Left lung (tissue), 10 donors: Measurements from ENCODE around the gene KCNN2. TPM values are rescaled to one million over a fixed set of nuclear protein-coding genes. Genes with fewer than 3 reads are reported as not detected.

Source experiments
- ATAC-seq: fragments of 200-7000 bp; cut with Tn5 transposase; one replicate; pipeline ENCODE4 v1.9.1; 2020; ENCODE audit warnings: moderate library complexity
- DNase-seq, 4 donors: peaks; one replicate each; pipeline ENCODE4 v3.0.0-alpha.2; 2013 to 2020
- H3K27ac ChIP-seq, 2 donors: fragments of 200-600 bp; sonication (generic) in 1 of 2; one replicate each; pipeline versions ENCODE4 v1.5.0 to v1.8.0; 2020 to 2021
- H3K27me3 ChIP-seq, 2 donors: fragments of 200-600 bp; sonication (generic) in 1 of 2; one replicate each; pipeline versions ENCODE4 v1.5.0 to v1.8.0; 2020 to 2021
- H3K36me3 ChIP-seq, 2 donors: fragments of 200-600 bp; sonication (generic) in 1 of 2; one replicate each; pipeline versions ENCODE4 v1.5.0 to v1.8.0; 2020 to 2021
- H3K4me1 ChIP-seq, 2 donors: fragments of 200-600 bp; one replicate each; pipeline ENCODE4 v1.8.0; 2021
- H3K4me3 ChIP-seq, 2 donors: fragments of 200-600 bp; sonication (generic) in 1 of 2; one replicate each; pipeline versions ENCODE4 v1.5.0 to v1.8.0; 2020 to 2021; ENCODE audit warnings: mild to moderate bottlenecking in 1 of 2
- H3K9me3 ChIP-seq, 2 donors: fragments of 200-600 bp; sonication (generic) in 1 of 2; one replicate each; pipeline versions ENCODE4 v1.5.0 to v1.8.0; 2020 to 2021
- intact Hi-C, 2 donors: fragments of 100-400 bp; cut with DNase I; formaldehyde crosslinking; loops; one replicate each; pipeline versions ENCODE4 v1.11.2 to v1.14.2; 2022
- polyA plus RNA-seq, 6 donors: library from polyadenylated mRNA; unstranded; fragments of 120-200 nt; gene quantifications; one replicate each; pipeline ENCODE4 v1.2.1, GENCODE V29; 2013; ENCODE audit not compliant: insufficient read length in 6 of 6
- total RNA-seq, 2 donors: library from RNA; stranded (reverse); fragmentation: NEBNext Ultra II Directional; extraction: Animal tissue kit (Norgen Biotek cat#: 25700); gene quantifications; one replicate each; pipeline ENCODE4 v1.2.1, GENCODE V29; 2021
- TF ChIP-seq, protein P1 (sequence below), 2 donors: fragments of 200-600 bp; sonication (generic) in 1 of 2; IDR thresholded peaks; one replicate each; pipeline versions ENCODE4 v1.5.0 to v1.8.0; 2021; ENCODE audit warnings: antibody characterized with exemption in 2 of 2
- donor health status: DM: no; HTN: yes; CAD: no.
- donor health status: DM: no; HTN: no; CAD: no.

The KCNN2 gene
- total and polyA plus RNA-seq, 8 donors, result 2.0 to 4.8 (median 3.2) TPM

- intact Hi-C loops, result no loop called here
- ATAC-seq, result no peak
- TF ChIP-seq, protein P1, sequence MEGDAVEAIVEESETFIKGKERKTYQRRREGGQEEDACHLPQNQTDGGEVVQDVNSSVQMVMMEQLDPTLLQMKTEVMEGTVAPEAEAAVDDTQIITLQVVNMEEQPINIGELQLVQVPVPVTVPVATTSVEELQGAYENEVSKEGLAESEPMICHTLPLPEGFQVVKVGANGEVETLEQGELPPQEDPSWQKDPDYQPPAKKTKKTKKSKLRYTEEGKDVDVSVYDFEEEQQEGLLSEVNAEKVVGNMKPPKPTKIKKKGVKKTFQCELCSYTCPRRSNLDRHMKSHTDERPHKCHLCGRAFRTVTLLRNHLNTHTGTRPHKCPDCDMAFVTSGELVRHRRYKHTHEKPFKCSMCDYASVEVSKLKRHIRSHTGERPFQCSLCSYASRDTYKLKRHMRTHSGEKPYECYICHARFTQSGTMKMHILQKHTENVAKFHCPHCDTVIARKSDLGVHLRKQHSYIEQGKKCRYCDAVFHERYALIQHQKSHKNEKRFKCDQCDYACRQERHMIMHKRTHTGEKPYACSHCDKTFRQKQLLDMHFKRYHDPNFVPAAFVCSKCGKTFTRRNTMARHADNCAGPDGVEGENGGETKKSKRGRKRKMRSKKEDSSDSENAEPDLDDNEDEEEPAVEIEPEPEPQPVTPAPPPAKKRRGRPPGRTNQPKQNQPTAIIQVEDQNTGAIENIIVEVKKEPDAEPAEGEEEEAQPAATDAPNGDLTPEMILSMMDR (IDR thresholded peaks at IDR 0.05), result no peak
- Histone ChIP-seq H3K9me3 (no peaks in the 10 kb centered on the region), H3K4me1 (no peaks in the 10 kb centered on the region), H3K27ac (no peak overlapping the region), H3K36me3 (no peaks in the 10 kb centered on the region), H3K27me3 (no peaks in the 10 kb centered on the region), H3K4me3 (no peak overlapping the region)
- DNase-seq, result no peak
These were observed 54.4 kb downstream of the KCNN2 start for GRCh38 chr5:114416254-114416653.

- Histone ChIP-seq H3K36me3 (no peaks in the 10 kb centered on the region), H3K27ac (no peak overlapping the region), H3K4me3 (no peak overlapping the region), H3K4me1 (no peaks in the 10 kb centered on the region), H3K27me3 (no peaks in the 10 kb centered on the region), H3K9me3 (no peaks in the 10 kb centered on the region)
- intact Hi-C loops, result no loop called here
- TF ChIP-seq, protein P1 (IDR thresholded peaks at IDR 0.05), result no peak
- ATAC-seq (no peak), DNase-seq (no peak)
These were observed 55.6 kb downstream of the KCNN2 start for GRCh38 chr5:114417519-114417918.

DNA sequence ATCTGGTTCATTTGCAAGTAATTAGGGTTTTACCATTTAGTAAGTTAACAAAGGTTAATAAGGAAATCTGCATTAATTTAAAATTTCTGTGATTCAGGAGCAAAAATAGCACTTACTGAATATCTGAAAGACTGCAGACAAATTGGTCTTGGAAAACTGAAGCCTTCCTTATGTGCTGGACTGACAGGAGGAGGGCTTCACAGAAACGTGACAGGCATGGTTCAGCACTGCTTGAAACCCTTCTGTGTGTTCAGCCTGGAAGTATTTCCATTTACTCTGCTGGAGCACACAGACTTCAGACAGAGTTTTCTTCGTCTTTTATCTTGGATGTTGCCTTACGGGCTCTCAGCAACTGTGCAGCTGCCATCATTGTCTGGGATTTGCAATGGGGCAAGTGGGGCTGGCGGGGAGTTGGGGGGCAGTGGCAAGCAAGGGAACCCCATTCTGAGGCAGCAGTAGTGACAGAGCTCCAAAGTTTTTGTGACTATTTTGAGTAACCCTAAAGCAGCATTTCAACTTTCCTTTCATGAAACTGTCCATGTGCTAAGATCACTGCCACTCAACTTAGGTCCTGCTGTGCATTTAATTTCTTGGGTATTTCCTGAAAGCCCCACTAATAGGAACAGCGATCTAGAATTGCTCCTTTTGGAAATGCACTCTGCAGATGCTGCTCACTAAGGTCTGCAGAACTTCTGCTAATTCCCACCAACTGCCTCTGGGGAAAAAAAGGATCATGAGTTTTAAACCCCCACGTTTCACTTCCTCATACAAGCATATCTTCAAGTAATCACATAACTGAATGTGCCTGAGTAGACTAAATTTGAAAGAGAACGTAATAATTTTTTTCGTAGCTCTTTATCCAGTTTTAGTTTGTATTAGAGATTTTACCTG is 56.6 kb downstream of the KCNN2 start:
- Histone ChIP-seq H3K27me3 (no peaks in the 10 kb centered on the region), H3K36me3 (no peaks in the 10 kb centered on the region), H3K27ac (no peak overlapping the region), H3K9me3 (no peaks in the 10 kb centered on the region), H3K4me1 (no peaks in the 10 kb centered on the region), H3K4me3 (no peak overlapping the region)
- intact Hi-C loops, result no loop called here
- ATAC-seq (no peak), DNase-seq (peak in 1 of 4 donors; percentile 0)
- TF ChIP-seq, protein P1 (IDR thresholded peaks at IDR 0.05), result no peak

- Histone ChIP-seq H3K27me3 (no peaks in the 10 kb centered on the region), H3K4me1 (no peaks in the 10 kb centered on the region), H3K36me3 (no peaks in the 10 kb centered on the region), H3K9me3 (no peaks in the 10 kb centered on the region), H3K27ac (no peak overlapping the region), H3K4me3 (no peak overlapping the region)
- intact Hi-C loops, result no loop called here
- ATAC-seq (no peak), DNase-seq (no peak)
- TF ChIP-seq, protein P1 (IDR thresholded peaks at IDR 0.05), result no peak
These were observed 57.2 kb downstream of the KCNN2 start for GRCh38 chr5:114419067-114419388.

DNA sequence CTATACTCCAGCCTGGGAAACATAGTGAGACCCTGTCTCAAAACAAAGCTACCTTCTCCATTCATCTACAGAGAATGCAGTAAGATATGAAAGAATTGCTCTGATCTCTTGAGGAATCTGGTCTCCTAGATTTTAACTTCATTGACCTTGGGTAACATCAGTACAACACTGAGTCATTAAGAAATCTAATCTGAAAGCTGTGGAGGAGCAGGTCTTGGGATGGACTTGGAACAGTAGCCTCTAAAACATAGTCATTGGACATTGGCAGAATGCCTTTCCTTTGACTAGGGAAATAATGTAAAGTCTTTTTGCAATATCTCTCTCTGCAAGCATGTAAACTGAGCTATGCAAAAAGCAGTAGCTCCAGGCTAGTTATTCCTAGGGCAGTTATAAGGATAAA is 58.1 kb downstream of the KCNN2 start:
- H3K27me3 ChIP-seq, result no peaks in the 10 kb centered on the region
- TF ChIP-seq, protein P1 (IDR thresholded peaks at IDR 0.05), result no peak
- no peaks in the 10 kb centered on the region for H3K9me3 ChIP-seq
- no peak overlapping the region for H3K27ac ChIP-seq
- DNase-seq (no peak), ATAC-seq (no peak)
- intact Hi-C loops, result no loop called here
- no peak overlapping the region for H3K4me3 ChIP-seq
- H3K4me1 ChIP-seq, result no peaks in the 10 kb centered on the region
- no peaks in the 10 kb centered on the region for H3K36me3 ChIP-seq
